T-helper 9 cell (primary cell): ENCODE data around the gene ESR2.
"Not testable (repeated sequence)": the region's sequence is repeated elsewhere in the genome, so short reads cannot be mapped to it uniquely, and the experiment has no call there.

Experiments
- DNase-seq: peaks from one replicate; pipeline ENCODE4 v3.0.0-alpha.2; 2020

Gene ESR2

GRCh38 chr14:64196056-64196455, 98.1 kb downstream of the ESR2 start:
- no peak for DNase-seq

- no peak for DNase-seq
Measured at GRCh38 chr14:64195199-64195598, 99.0 kb downstream of the ESR2 start.

GRCh38 chr14:64194404-64194803, 99.8 kb downstream of the ESR2 start:
- no peak for DNase-seq

GRCh38 chr14:64193821-64194220, 100.3 kb downstream of the ESR2 start:
- DNase-seq, result no peak

GRCh38 chr14:64191756-64192155, 102.4 kb downstream of the ESR2 start:
- no peak for DNase-seq

GRCh38 chr14:64190974-64191502, 103.1 kb downstream of the ESR2 start:
- DNase-seq, result no peak

- no peak for DNase-seq
Measured at GRCh38 chr14:64187331-64187730, 106.8 kb downstream of the ESR2 start.

- DNase-seq, result no peak
Measured at GRCh38 chr14:64186231-64187129, 107.7 kb downstream of the ESR2 start.

GRCh38 chr14:64185184-64185583, 109.0 kb downstream of the ESR2 start:
- DNase-seq, result no peak

GRCh38 chr14:64184103-64184729, 110.0 kb downstream of the ESR2 start:
- no peak for DNase-seq

GRCh38 chr14:64182908-64183307, 111.3 kb downstream of the ESR2 start:
- DNase-seq, result not testable (repeated sequence)

GRCh38 chr14:64178814-64179213, 115.4 kb downstream of the ESR2 start:
- DNase-seq, result no peak

GRCh38 chr14:64176330-64176729, 117.8 kb downstream of the ESR2 start:
- no peak for DNase-seq

GRCh38 chr14:64174922-64175782, 119.0 kb downstream of the ESR2 start:
- DNase-seq, result no peak

GRCh38 chr14:64170181-64170580, 124.0 kb downstream of the ESR2 start:
- DNase-seq, result no peak

GRCh38 chr14:64159588-64159987, 134.6 kb downstream of the ESR2 start:
- no peak for DNase-seq

GRCh38 chr14:64158608-64159007, 135.6 kb downstream of the ESR2 start:
- no peak for DNase-seq

- no peak for DNase-seq
Measured at GRCh38 chr14:64149921-64150320, 144.2 kb downstream of the ESR2 start.

GRCh38 chr14:64147126-64147790, 146.9 kb downstream of the ESR2 start:
- DNase-seq, result no peak

GRCh38 chr14:64137657-64138290, 156.4 kb downstream of the ESR2 start:
- no peak for DNase-seq

- no peak for DNase-seq
Measured at GRCh38 chr14:64126548-64126947, 167.6 kb downstream of the ESR2 start.

GRCh38 chr14:64125270-64125669, 168.9 kb downstream of the ESR2 start:
- DNase-seq, result no peak
